Mammary epithelial cell (primary cell): Measurements from ENCODE around the gene KIRREL3.

Source experiments
- EZH2 ChIP-seq: IDR thresholded peaks from 2 replicates; pipeline ENCODE4 v1.6.1; 2012; ENCODE audit warnings: low read length, inconsistent platforms, borderline replicate concordance
- TF ChIP-seq, protein P1 (sequence below), 2 donors: IDR thresholded peaks in 1 of 2; conservative IDR thresholded peaks in 1 of 2; 2 replicates each; pipeline ENCODE4 v1.5.1; 2011 to 2012; ENCODE audit warnings: inconsistent platforms in 2 of 2, low read length in 2 of 2, mild to moderate bottlenecking in 2 of 2, control low read depth in 1 of 2, low read depth in 1 of 2; ENCODE audit not compliant: insufficient read depth in 1 of 2; ENCODE audit errors: extremely low read depth in 1 of 2

- TF ChIP-seq, protein P1, sequence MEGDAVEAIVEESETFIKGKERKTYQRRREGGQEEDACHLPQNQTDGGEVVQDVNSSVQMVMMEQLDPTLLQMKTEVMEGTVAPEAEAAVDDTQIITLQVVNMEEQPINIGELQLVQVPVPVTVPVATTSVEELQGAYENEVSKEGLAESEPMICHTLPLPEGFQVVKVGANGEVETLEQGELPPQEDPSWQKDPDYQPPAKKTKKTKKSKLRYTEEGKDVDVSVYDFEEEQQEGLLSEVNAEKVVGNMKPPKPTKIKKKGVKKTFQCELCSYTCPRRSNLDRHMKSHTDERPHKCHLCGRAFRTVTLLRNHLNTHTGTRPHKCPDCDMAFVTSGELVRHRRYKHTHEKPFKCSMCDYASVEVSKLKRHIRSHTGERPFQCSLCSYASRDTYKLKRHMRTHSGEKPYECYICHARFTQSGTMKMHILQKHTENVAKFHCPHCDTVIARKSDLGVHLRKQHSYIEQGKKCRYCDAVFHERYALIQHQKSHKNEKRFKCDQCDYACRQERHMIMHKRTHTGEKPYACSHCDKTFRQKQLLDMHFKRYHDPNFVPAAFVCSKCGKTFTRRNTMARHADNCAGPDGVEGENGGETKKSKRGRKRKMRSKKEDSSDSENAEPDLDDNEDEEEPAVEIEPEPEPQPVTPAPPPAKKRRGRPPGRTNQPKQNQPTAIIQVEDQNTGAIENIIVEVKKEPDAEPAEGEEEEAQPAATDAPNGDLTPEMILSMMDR (conservative IDR thresholded peaks at IDR 0.05 in 1 of 2, IDR thresholded peaks at IDR 0.05 in 1 of 2; ENCODE audit: extremely low read depth in 1 of 2, insufficient read depth in 1 of 2, low read depth in 1 of 2, low read length in 2 of 2) = no peak
- no peak for TF ChIP-seq EZH2
Observed at GRCh38 chr11:126450198-126450597, 550.4 kb downstream of the KIRREL3 start.
